T-helper 1 cell treated with Interleukin-12 subunit alpha and Interleukin-12 subunit beta and Interleukin-4 antibody, amounts not matched to agents 30 ng/mL and 1 ng/mL, for 36 hours (primary cell): ENCODE results near the gene DCAF7. TPM values are rescaled to one million over a fixed set of nuclear protein-coding genes. Genes with fewer than 3 reads are reported as not detected.

Experiments used
- intact Hi-C: fragments of 100-400 bp; cut with micrococcal nuclease; formaldehyde crosslinking; loops from one replicate; pipeline ENCODE4 v1.15.1; 2024
- total RNA-seq: library from RNA; stranded (reverse); gene quantifications from 2 replicates; pipeline ENCODE4 v1.2.3, GENCODE V29; 2022

DCAF7 gene
- total RNA-seq, 1 donor from 2014 or later, result 128 TPM

DNA sequence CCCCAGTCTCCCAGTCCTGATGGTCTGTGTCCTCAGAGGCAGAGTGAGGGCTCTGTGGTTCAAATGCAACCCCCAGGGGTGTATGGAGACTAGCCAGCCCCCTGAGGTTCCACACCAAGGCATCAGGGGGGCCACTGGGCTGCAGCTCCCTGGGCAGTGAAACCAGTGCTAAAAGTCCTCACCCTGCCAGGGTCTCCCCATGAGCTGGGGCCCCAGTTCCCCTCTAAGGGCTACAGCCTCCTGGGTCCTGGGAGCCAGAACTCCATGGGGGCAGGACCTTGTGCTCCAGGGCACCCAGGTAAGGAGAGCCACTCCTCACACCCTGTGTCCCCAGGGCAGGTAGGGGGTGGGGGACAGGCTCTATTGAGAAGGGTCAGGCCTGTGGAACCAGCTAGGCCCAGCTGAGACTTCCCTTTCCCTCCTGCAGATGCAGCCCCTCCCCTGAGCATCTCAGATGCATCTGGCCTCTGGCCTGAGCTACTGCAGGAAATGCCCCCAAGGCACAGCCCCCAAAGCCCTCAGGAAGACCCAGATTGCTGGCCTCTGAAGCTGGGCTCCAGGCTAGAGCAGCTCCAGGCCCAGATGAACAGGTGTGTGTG lies 6.4 kb upstream of the DCAF7 start:
- intact Hi-C loops, result no loop called here

DNA sequence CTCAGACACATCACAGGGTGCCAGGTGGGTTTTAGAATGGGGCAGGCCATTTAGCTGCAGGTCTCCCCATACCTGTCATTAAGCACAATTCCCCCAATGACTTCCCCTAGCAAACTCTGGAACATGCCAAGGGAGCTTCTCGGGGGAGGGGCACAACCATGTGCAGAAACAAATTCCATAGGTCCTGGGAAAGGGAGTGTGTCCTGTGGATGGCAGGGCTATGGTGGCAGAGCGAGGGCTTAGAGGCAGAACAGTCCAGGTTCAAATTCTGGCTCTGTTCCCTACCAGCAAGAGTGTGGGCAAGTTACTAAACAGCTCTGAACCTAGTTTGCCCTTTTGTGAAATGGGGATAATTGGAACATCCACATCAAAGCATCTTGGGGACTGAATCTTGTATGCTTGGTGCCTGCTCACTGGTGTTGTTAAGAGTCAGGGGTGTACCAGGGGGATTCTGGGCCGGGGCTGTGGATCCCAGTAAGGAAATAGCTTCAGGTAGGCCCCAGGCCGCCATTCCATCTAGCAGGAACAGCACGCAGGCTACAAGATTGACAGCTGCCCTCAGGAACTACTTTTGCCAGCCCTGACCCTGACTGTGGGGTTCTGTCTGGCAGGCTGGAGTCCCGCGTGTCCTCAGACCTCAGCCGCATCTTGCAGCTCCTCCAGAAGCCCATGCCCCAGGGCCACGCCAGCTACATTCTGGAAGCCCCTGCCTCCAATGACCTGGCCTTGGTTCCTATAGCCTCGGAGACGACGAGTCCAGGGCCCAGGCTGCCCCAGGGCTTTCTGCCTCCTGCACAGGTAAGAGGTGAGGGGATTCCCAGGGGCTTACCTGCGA lies 5.6 kb upstream of the DCAF7 start:
- intact Hi-C loops, result no loop called here

DNA sequence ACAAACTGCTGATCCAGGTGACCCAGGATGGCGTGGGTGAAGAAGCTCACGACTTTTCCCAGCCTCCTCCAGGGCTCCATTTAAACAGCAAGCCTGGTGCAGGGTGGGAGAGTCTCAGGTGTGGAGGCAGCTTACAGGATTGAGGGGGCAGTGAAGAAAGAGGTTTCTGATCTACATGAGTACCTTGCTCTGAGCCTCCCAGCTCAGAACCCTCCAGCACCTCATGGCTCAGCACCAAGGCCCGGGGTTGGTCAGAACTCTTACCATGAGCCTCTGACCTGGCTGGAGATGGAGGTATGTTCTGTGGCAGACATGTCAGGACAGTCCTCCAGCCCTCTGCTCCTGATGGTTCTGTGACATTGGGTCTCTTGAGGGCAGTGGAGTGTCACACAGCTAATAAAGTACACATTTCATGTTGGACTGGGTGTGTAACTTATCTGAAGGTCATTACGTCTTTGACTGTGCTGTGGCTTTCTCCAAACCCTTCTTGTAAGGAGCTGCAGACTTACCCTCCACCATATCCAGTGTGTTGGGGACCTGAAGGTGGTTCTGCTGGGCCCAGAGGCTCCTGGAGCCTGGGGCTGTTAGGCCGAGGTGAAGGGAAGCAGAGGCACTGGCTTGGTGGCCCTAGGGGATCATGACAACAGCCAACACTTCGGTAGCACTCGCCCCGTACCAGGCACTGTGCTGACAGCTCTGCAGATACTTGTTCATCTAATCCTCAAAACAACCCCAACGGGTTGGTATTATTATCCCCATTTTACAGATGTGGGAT lies 3.8 kb upstream of the DCAF7 start:
- intact Hi-C loops, result no loop called here

DNA sequence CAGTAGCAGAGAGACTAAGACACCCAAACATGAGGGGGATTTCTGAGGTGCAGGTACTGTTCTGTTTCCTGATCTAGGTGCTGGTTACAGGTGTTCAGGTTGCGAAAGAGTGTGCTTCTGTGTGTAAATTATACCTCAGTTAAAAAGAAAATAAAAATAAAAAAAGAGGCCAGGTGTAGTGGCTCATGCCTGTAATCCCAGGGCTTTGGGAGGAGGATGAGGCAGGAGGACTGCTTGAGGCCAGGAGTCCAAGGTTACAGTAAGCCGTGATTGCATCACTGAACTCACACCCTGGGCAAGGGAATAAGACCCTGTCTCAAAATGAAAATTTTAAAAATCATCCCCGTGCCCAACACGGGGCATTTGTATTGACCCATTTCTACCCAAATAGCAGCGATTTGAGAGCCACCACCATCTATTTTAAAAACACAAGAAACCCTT lies 3.2 kb upstream of the DCAF7 start:
- intact Hi-C loops, result no loop called here

DNA sequence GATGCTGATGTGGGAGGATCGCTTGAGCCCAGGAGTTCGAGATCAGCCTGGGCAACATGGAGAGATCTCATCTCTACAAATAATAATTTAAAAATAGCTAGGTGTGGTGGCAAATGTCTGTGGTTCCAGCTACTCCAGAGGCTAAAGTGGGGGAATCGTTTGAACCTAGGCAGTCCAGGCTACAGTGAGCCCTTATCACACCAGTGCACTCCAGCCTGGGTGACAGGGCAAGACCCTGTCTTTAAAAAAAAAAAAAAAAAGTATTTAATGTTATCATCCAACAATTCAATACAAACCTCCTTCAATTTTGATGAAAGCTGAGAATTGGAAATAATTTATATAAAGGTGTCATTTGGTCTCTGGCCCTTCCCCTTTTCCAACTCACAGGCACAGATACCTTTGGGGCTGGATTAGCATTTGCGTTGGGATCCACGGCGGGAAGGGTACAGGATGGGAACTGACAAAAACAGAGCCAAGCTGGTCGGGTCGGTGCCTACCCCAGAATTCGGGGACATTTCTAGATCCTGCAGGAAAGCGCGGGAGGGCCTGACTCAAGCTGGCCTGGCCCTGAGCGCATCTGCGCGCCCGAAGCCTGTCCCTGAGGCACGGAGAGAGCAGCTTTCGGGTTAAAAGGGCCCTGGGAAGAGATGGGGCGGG lies 860 bp upstream of the DCAF7 start:
- intact Hi-C loops, result no loop called here

DNA sequence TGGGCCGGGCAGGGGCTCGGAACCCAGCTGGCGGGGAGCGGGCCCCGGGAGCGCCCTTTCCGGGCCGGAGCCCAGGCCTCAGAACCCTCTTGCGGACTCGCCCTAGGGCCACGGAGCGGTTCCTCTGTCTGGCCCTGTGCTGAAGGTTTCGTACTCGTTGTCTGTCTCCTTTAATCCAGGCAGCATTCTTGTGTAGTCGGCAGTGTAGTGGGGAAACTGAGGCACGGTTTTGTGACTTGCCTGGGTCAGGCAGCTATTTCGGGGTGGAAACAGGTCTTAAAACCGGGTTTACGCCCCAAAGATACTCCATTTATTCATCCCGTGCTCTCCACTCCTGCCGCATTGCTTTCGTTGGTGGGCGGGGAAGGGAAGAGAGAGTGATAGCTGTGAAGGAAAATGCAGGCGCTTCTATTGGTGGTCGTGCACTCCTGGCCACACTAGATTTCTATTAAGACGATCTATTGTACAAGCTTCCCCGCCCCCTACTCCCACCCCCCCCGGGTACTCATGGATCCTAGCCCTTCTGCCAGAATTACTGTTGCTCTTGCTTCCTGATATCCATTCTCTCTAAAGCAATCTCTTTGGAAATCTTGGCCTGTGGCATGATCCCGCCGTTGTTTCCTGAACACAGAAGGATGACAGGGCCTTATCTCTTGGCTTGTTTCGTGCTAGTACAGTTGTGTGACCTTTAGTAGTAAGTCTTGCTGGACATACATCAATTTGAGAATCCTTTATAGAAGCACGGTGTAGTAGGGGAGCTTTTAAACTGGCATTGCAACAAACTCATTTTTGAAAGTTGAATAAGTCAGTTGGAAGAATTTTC lies 751 bp downstream of the DCAF7 start:
- intact Hi-C loops, result loop anchor here (1.0 to 10.0 kb wide), 15 partner anchors 28 to 1506 kb away; partner anchors contain the start of genes CCDC47, CEP95, DDX5 and FTSJ3

DNA sequence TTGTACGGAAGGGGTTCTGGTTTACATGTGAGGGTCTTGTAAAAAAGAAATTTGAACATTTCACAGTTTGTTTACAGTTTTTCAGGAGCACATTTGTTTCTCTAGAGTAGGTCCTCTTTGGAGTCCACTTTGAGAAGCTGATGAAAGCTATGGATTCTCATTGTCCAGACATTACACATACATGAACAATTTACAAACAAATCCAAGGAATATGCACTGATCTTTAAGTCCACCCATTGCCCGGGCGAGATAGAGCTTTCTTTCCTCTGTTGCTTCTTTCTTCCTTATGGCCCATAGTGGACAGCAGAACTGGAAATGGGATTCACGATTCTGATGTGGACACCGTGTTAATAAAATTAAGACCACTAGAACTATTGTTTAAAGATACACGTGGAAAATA lies 1.9 kb downstream of the DCAF7 start:
- intact Hi-C loops, result loop anchor here (5.0 to 10.0 kb wide), 3 partner anchors 290 to 1067 kb away; partner anchors contain the start of genes CEP95, DDX5 and SMARCD2

DNA sequence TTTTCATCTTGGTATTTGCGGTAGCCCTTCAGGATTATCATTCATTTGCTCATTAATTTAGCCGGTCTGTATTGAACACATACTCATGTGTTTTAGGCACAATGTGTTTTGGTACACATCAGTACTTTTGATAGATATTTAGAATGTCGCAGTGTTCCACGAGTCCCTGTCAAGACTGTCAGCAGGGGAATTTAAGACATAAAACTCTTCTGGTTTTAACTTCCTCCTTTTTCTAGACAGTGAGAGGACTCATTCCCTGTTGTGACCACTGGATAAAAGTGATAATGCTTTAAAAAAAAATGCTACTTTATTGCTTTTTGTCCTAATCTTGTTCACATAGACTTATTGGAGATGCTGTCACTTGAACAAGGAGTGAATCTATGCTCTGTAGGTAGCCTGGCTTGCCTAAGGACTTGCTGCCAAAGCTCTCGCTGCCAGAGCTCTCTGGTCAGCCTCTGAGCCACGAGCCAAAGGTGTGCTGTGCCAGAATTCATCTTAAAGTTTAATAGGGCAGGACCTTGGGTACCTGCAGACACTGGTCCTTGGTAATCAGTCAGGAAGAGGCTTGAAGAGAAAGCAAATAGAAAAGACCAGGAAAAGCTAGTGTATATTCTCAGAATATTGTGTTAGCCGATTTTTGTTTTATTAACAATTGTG lies 5.4 kb downstream of the DCAF7 start:
- intact Hi-C loops, result loop anchor here (10.0 kb wide), 1 partner anchor 1071 kb away; no protein-coding TSS in a partner anchor

DNA sequence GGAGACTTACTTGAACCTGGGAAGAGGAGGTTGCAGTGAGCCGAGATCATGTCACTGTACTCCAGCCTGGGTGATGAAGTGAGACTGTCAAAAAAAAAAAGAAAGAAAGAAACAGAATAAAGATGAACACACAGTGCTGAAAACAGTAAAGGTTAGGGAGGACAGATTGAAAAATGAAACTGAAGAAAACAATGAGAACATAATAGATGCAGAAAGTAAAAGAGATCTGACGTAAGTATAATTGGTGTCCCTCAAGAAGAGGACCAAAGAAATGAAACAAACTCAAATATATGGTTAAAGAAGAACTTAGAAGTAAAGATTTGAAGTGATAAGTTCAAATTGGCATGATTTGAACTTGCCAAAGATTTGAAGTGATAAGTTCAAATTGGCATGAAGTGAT lies 7.1 kb downstream of the DCAF7 start:
- intact Hi-C loops, result loop anchor here (10.0 kb wide), 1 partner anchor 1073 kb away; no protein-coding TSS in a partner anchor

DNA sequence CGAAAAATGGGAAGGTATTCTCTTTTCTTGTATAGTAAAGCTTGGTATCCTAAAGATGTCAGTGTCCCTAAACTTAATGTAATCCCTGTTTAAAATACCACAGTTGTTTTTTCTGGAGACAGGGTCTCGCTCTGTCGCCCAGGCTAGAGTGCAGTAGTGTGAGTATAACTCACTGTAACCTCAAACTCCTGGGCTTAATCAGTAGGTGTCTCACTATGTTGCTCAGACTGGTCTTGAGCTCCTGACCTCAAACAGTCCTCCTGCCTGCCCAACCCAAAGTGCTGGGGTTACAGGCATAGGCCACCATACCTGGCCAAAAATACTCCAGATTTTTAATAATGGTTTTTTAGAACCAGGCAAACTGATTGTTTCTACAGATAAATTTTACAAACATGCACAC lies 8.2 kb downstream of the DCAF7 start:
- intact Hi-C loops, result loop anchor here (10.0 kb wide), 1 partner anchor 1074 kb away; no protein-coding TSS in a partner anchor

DNA sequence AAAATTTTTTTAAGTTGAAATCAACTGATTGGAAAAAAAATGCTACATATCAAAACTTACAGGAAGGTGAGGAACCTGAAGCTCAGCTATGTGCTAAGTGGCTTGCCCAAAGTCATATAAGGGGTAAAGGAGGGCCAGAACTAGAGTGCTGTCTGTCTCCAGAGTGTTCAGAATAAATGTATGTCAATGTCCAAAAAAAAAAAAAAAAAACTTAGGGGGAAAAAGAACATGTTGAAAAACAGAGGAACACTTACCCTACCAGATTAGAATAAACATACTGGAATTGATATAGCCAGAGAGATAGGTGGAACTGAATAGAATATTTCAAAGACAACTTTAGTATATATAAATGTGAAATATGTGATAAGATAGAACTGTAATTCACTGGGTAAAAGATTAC lies 11.5 kb downstream of the DCAF7 start:
- intact Hi-C loops, result no loop called here

DNA sequence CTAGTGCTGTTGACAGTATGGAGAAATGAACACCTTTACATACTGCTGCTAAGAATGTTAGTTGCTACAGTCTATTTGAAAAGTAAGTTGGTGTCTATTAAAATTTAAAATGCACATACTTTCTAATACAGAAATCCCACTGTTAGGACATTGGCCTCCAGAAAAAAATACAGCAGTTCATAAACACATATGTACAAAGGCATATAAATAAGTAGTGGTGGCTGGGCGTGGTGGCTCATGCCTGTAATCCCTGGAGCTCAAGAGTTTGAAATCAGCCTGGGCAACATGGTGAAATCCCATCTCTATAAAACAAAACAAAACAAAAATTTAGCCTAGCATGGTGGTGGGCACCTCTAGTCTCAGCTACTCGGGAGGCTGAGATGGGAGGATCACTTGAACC lies 13.1 kb downstream of the DCAF7 start:
- intact Hi-C loops, result no loop called here

DNA sequence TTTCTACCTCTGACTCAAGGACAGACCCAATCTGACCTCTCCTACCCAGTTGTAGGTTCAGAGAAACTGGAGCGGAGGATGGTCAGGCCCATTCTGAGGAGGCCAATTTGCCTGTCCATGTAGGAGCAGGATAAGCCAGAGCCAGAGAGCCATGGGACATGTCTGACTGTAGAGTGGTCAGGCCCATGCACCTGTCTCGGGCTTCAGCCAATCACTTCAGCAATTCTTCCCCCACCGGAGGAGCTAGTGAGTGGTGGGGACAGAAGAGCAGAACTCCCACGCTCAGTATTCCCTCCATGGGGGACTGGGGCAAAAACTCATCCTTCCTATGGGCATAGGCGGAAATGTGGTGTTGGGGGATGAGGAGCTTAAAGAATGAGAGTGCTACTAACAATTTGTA lies 14.3 kb downstream of the DCAF7 start:
- intact Hi-C loops, result no loop called here

DNA sequence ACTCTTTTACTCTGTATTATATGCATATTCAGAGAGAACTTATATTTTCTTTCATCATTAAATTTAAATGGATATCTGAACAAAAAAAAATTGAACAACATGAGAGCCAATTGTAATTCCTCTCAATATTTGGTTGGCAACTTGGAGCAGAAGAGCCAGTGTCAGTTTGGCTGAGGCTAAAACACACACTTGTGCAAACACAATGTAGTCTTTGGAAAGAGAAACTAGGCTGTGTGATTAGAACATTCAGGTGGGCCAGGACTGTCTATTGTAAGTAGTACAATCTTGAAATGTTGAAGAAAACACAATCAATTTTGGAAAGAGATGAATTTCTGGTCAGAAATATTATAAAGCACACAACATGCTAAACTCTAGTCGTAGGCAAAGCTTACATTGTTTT lies 17.0 kb downstream of the DCAF7 start:
- intact Hi-C loops, result no loop called here

DNA sequence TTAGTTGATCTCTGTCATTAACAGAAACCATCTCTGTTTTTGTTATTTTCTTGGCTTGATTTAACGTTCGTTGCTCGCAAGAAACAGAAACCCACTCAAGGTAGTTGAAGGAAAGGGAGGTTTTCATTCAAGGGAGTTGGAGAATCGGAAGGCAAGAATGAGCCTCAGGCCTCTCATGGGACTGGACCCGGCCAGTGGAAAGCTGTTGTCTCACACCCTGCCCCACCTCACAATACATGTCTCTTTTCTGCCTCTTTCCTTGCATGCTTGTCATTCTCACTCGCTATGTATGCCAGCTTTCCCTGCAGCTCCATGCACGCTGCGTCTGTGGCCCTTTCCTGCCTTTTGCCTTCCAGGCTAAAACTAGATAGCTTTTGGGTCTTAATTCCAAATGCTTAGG lies 18.3 kb downstream of the DCAF7 start:
- intact Hi-C loops, result no loop called here

DNA sequence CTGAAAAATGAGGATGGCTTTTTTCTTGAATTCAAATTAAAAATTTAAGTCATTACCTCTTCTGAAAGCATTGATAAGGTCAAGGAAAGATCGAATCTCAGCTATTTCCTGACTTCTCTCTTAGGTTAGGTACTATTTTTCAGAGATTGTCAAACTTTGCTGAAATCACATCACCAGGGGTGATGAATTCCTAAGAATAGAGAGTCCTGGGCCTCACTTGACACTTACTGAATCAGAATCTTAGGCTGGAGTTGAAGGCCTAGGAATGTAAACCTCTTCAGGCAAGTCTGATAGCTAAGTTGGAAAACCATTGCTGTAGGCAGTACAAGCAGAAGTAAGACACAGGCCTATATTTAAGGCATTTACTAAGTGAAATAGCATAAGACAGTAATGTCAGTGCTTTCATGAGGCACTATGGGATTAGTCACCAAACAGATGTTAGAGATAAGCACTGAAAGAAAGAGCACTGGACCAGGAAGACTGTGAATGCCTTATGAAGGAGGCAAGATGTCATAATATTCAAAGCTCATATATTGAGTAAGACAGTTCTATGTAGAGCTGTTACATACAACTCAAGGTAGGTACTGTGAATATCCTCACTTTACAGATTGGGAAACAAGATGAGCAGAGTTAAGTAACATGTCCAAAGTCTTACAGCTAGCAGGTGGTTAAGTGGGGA lies 21.5 kb downstream of the DCAF7 start:
- intact Hi-C loops, result no loop called here

DNA sequence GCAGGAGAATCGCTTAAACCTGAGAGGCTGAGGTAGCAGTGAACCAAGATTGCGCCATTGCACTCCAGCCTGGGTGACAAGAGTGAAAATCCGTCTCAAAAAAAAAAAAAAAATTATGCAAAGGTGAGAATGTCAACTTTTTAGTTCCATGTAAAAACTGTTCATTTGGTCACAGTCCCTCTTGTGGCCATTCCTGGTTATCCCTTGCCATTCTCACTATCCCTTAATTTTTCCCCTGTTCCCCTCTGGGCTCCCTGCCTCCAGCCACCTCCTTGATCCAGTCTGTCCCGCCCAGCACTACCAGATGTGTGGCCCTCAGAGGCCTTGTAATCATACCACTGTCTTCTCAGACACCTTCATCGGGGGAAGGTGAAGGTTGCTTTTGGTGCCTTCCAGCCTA lies 23.4 kb downstream of the DCAF7 start:
- intact Hi-C loops, result no loop called here

DNA sequence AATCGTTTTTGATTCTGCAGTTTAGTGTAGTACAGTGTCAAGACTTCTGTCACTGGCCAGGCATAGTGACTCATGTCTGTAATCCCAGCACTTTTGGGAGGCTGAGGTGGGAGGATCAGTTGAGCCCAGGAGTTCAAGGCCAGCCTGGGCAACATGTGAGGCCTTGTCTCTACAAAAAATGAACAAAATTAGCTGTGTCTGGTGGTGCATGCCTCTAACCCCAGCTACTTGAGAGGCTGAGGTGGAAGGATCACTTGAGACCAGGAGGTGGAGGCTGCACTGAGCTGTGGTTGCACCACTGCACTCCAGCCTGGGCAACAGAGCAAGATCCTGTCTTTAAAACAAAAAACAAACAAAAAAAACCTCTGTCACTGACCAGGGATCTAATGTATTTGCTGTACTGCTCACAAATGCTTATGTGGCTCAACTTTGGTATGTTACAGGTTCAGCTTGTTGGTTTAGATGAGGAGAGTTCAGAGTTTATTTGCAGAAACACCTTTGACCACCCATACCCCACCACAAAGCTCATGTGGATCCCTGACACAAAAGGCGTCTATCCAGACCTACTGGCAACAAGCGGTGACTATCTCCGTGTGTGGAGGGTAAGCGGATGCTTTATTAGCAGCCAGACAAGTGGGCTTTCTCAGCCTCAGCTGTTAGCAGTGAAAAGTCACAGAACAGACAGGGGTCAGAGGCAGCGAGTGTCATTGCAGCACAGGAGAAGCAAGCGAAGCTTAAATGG lies 27.9 kb downstream of the DCAF7 start:
- intact Hi-C loops, result no loop called here

DNA sequence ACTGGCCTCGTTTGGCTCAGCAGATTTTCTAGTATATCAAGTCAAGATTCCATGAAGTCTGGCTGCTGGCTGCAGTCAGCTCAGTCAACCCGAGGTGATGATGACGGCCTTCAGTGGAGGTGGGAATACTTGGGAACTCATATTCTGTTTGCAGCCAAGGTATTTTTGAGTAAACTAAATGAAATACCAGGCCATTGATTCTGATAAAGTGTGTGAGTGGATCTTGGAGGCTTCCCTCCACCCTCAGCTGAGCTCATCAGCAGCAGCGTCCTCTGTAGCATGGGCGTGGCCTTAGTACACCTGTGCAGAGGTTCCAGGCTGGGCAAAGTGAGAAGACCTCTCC lies 28.5 kb downstream of the DCAF7 start:
- intact Hi-C loops, result no loop called here
